Glomerular visceral epithelial cell (primary cell): Measurements from ENCODE around the gene RSRP1.

Experiments used
- DNase-seq: peaks from one replicate; pipeline ENCODE4 v3.0.0-alpha.2; 2016; ENCODE audit errors: extremely low spot score

Gene RSRP1

DNA sequence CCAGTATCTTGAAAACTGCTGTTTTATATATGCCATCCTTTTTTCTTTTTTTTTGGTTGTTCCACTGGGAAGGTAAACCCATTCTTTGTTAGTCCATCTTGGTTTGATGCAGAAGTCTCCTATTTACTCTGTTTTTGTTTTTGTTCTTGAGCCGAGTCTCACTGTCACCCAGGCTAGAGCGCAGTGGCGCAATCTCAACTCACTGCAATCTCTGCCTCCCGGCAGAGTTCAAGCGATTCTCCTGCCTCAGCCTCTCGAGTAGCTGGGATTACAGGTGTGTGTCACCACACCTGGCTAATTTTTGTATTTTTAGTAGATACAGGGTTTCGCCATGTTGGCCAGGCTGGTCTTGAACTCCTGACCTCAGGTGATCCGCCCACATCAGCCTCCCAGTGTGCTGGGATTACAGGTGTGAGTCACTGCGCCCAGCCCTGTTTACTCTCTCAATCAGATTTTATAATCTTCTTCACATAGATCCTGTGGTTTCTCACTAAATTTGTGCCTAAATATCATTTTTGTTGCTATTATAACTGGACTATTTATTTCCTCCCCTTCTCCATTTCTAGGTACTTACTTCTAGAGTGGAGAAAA, 27.5 kb downstream of the RSRP1 start:
- no peak for DNase-seq

- no peak for DNase-seq
These were observed 29.5 kb downstream of the RSRP1 start for GRCh38 chr1:25217598-25218232.

GRCh38 chr1:25217015-25217414, 30.2 kb downstream of the RSRP1 start:
- no peak for DNase-seq

GRCh38 chr1:25216123-25216522, 31.1 kb downstream of the RSRP1 start:
- DNase-seq, result no peak

GRCh38 chr1:25212725-25213124, 34.5 kb downstream of the RSRP1 start:
- no peak for DNase-seq

DNA sequence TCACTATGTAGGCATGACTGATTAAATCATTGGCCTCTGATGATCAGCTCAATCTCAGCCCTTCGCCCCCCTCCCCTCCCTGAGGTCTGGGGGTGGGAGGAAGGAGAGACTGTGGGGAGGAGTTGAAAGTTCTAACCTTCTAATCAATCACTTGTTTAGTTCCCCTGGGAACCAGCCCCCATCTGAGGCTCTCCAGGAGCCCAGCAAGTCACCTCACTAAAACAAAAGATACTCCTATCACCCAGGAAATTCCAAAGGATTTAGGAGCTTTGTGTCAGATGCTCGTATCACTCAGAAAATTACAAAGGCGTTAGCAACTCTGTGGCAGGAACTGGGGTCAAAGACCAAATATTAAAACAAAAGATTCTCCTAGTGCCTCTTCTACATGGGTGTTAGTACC, 36.5 kb downstream of the RSRP1 start:
- DNase-seq, result no peak

DNA sequence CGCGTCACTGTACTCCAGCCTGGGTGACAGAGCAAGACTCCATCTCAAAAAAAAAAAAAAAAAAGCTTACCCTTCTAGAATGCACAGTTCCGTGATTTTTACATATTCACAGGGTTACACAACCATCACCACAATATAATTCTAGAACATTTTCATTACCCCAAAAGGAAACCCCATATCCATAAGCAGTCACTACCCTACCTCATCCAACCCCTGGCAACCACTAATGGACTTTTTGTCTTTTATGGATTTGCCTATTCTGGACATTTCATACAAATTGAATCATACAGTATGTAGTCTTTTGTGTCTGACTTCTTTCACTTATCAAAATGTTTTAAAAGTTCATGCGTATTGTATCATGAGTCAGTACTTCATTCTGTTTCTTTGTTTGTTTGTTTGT, 37.7 kb downstream of the RSRP1 start:
- no peak for DNase-seq

GRCh38 chr1:25208561-25209222, 38.6 kb downstream of the RSRP1 start:
- DNase-seq, result no peak

GRCh38 chr1:25208092-25208491, 39.2 kb downstream of the RSRP1 start:
- DNase-seq, result no peak

DNA sequence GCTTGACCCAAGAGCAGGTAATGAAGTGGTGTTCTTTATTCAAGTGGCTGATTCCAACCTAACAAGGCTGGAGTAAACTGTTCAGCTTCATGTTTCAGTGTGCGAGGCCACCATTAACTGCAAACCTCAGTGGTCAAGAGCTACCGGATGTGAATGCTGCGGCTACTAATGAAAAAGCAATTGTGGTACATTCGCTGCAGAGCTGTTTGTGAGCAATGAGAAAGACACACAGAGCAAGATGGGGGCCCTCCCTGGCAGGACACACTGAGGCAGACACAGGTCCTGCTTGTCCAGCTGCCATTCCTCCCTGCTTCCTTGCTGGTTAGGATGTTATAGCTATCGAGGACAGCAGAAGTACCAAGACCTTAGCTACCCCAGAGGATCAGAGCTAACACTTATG, 41.1 kb downstream of the RSRP1 start:
- no peak for DNase-seq

DNA sequence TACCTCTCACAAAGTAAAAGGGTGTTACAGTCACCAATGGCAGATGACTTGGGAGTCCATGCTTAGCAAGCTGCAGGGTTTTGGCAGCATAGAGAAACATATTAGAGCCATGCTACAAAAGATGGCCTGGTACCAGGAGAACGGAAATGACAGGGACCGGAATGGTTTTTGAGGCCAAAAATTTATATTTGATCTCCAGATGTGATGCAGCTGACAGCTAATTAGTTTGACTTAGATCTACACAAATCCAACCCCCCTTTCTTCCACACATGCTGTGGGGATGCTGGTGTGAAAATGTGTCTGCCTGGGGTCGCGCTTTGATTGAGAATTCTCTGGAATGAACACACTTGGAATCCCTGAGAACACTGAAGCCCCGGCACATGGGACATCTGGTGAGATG, 41.5 kb downstream of the RSRP1 start:
- no peak for DNase-seq

GRCh38 chr1:25204797-25205480, 42.3 kb downstream of the RSRP1 start:
- DNase-seq, result peak; percentile 47

GRCh38 chr1:25201006-25201405, 46.2 kb downstream of the RSRP1 start:
- DNase-seq, result no peak

- DNase-seq, result no peak
These were observed 47.2 kb downstream of the RSRP1 start for GRCh38 chr1:25199819-25200620.

DNA sequence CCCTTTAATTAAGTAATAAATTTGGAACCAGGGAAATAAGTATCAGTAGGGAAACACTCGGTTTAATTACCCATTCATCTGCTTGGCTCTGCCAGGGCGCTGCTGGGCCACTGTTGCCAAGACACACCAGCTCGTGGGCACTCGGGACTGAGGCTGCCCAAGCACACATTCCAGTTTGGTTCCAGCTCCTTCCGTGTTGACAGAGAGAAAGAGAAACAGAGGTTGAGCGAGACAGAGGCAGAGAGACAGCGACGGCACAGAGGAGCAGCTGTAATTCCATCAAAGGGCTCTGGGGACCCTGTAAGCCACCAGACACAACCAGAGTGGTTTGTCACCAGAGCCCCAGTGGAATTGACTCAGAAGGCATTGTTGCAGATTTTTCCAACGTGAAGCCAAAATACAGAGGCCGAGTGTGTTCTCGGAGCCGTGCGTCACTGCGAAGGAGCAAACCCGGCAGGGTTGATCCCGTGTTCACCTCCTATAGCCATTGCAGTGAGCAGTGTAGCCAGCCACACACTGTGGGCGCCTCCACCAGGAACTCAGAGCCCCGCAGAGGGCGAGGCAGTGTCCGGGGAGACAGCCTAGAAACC, 48.5 kb downstream of the RSRP1 start:
- DNase-seq, result no peak

DNA sequence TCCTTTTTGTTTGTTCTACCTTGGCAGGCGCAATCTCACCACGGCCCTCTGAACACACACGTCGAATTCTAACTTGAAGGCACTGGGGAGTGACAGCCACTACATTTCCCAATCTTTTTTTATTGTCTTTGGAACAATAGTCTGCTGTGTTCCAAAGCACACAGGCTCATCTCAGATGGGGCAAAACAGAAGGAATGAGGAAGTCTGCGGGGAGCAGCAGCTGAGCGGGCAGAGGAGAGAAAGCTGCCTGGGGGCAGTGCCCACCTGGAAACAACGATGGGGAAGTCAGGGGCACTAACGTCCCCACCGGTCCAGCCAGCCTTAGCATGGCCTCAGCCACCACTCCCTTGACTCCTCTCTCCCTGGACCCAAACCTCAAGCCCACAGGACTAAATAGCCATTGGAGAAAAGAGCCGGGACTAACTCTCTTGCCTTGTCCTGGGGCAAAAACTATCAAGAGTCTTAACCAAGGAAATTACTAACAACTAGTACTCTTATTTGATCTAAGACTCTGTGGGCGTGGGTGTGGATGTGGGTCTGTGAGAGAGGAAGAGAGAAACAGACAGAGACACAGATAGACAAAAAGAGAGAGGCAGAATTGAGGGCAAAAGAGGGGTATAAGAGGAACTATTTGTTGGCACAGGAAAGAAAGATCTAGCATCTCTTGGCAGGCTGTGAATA, 49.1 kb downstream of the RSRP1 start:
- DNase-seq, result no peak

- no peak for DNase-seq
These were observed 49.8 kb downstream of the RSRP1 start for GRCh38 chr1:25197235-25197975.

GRCh38 chr1:25196830-25197229, 50.4 kb downstream of the RSRP1 start:
- DNase-seq, result no peak

- DNase-seq, result no peak
These were observed 51.4 kb downstream of the RSRP1 start for GRCh38 chr1:25195835-25196234.

- no peak for DNase-seq
These were observed 52.7 kb downstream of the RSRP1 start for GRCh38 chr1:25194572-25195020.
